GM10248 (cell line): Measurements from ENCODE around the gene OAS3.

Experiments used
- CTCF ChIA-PET: fragments of 300-600 bp; sonication (Branson Sonifier 250); formaldehyde crosslinking; extraction: SDS; loops from one replicate; lab custom pipeline; 2021; ENCODE audit warnings: antibody characterized with exemption; lab: Yijun Ruan, JAX
- POLR2A ChIA-PET: fragments of 350-650 bp; sonication (Branson Sonifier 250); formaldehyde crosslinking; extraction: SDS; loops from one replicate; lab custom pipeline; 2020; ENCODE audit warnings: antibody characterized with exemption; lab: Yijun Ruan, JAX
- DNase-seq: peaks from one replicate; pipeline ENCODE4 v3.0.0; 2012; ENCODE audit errors: extremely low spot score
- CTCF ChIP-seq: IDR thresholded peaks from 2 replicates; pipeline ENCODE4 v1.5.1; 2012; ENCODE audit warnings: mild to moderate bottlenecking, low read depth; ENCODE audit errors: extremely low read depth, missing control alignments, control extremely low read depth

The OAS3 gene

GRCh38 chr12:112930350-112930749 lies 7.9 kb upstream of the OAS3 start:
- no peak for DNase-seq
- CTCF ChIA-PET: interaction anchor here (1.1 to 1.4 kb wide), 3 partner anchors 29 to 58 kb away, joined by 3 to 4 read pairs (median 3); partner anchors contain the start of gene OAS2
- TF ChIP-seq CTCF: no peak
- POLR2A ChIA-PET: no interaction called here

- no peak for TF ChIP-seq CTCF
- ChIA-PET POLR2A (no interaction called here), CTCF (interaction anchor here (1.1 to 1.8 kb wide), 3 partner anchors 12 to 99 kb away, joined by 3 read pairs; no protein-coding TSS in a partner anchor)
- DNase-seq: no peak
These were observed 5.7 kb upstream of the OAS3 start for GRCh38 chr12:112932485-112933128.

- CTCF ChIA-PET: interaction anchor here (1.3 kb wide), 1 partner anchor 60 kb away, joined by 3 read pairs; no protein-coding TSS in a partner anchor
- DNase-seq: no peak
- POLR2A ChIA-PET: no interaction called here
- no peak for TF ChIP-seq CTCF
These were observed 5.2 kb upstream of the OAS3 start for GRCh38 chr12:112933129-112933505.

GRCh38 chr12:112936264-112936663 lies 2.0 kb upstream of the OAS3 start:
- DNase-seq: no peak
- ChIA-PET CTCF (no interaction called here), POLR2A (no interaction called here)
- TF ChIP-seq CTCF: no peak

GRCh38 chr12:112936927-112937326 lies 1.3 kb upstream of the OAS3 start:
- DNase-seq: no peak
- ChIA-PET POLR2A (no interaction called here), CTCF (interaction anchor here (1.1 to 1.6 kb wide), 5 partner anchors 12 to 56 kb away, joined by 3 to 11 read pairs (median 4); no protein-coding TSS in a partner anchor)
- TF ChIP-seq CTCF: no peak

- no peak for TF ChIP-seq CTCF
- DNase-seq: no peak
- CTCF ChIA-PET: interaction anchor here (1.6 kb wide), 1 partner anchor 37 kb away, joined by 11 read pairs; no protein-coding TSS in a partner anchor
- POLR2A ChIA-PET: no interaction called here
These were observed 477 bp downstream of the OAS3 start for GRCh38 chr12:112938751-112939150.
